Mesodermal cell (in vitro differentiated cells): ENCODE results near the gene ERLIN1.

Experiments
- H3K27ac ChIP-seq: 2 replicates; pipeline ENCODE4 v1.7.0; 2013; ENCODE audit warnings: mild to moderate bottlenecking, low read depth, low read length, moderate library complexity; ENCODE audit not compliant: severe bottlenecking
- H3K36me3 ChIP-seq: 2 replicates; pipeline ENCODE4 v1.7.1; 2013; ENCODE audit warnings: mild to moderate bottlenecking, low read length, moderate library complexity; ENCODE audit not compliant: control insufficient read depth, insufficient read depth
- H3K4me1 ChIP-seq: one replicate; pipeline ENCODE4 v1.7.1; 2013; ENCODE audit warnings: mild to moderate bottlenecking, low read length; ENCODE audit not compliant: insufficient read depth, control insufficient read depth, poor library complexity, severe bottlenecking
- H3K4me3 ChIP-seq: 2 replicates; pipeline ENCODE4 v1.7.0; 2013; ENCODE audit warnings: low read length, control low read depth, mild to moderate bottlenecking; ENCODE audit not compliant: insufficient read depth, poor library complexity, severe bottlenecking; ENCODE audit errors: extremely low read depth
- H3K9me3 ChIP-seq: 2 replicates; pipeline ENCODE4 v1.7.1; 2013; ENCODE audit warnings: mild to moderate bottlenecking, low read length, moderate library complexity; ENCODE audit not compliant: control insufficient read depth
- WGBS, 2 experiments: methylation state at CpG; one replicate each; pipeline ENCODE4 v1.1.5; 2013; ENCODE audit warnings: missing lambda C conversion rate in 2 of 2; ENCODE audit not compliant: insufficient coverage in 2 of 2; 5-methylcytosine and 5-hydroxymethylcytosine counted together

The ERLIN1 gene

GRCh38 chr10:100172349-100172748, 13.5 kb downstream of the ERLIN1 start:
- no peaks in the 10 kb centered on the region for H3K9me3 ChIP-seq
- no peak overlapping the region for H3K27ac ChIP-seq
- no CpG with 5 or more reads among the region's 1 CpG for WGBS, 2 experiments
- no peaks in the 10 kb centered on the region for H3K4me1 ChIP-seq
- H3K36me3 ChIP-seq, result peaks cover 43% of the 10 kb centered on the region
- no peak overlapping the region for H3K4me3 ChIP-seq

- Histone ChIP-seq H3K4me1 (no peaks in the 10 kb centered on the region), H3K4me3 (no peak overlapping the region), H3K9me3 (no peaks in the 10 kb centered on the region), H3K36me3 (peaks cover 32% of the 10 kb centered on the region), H3K27ac (no peak overlapping the region)
- WGBS, 2 experiments, result no CpG with 5 or more reads among the region's 1 CpG
Observed at GRCh38 chr10:100168313-100168643, 17.6 kb downstream of the ERLIN1 start.

- H3K36me3 ChIP-seq, result peaks cover 27% of the 10 kb centered on the region
- H3K4me3 ChIP-seq, result no peak overlapping the region
- H3K4me1 ChIP-seq, result no peaks in the 10 kb centered on the region
- no peak overlapping the region for H3K27ac ChIP-seq
- WGBS, 2 experiments, result 100% methylated on average over 2 of the region's 5 CpGs; no CpG with 5 or more reads in 1 of the 2 experiments
- H3K9me3 ChIP-seq, result no peaks in the 10 kb centered on the region
Observed at GRCh38 chr10:100167553-100168312, 18.1 kb downstream of the ERLIN1 start.

GRCh38 chr10:100163704-100164621, 21.9 kb downstream of the ERLIN1 start:
- no peaks in the 10 kb centered on the region for H3K4me1 ChIP-seq
- H3K4me3 ChIP-seq, result no peak overlapping the region
- H3K36me3 ChIP-seq, result peaks cover 26% of the 10 kb centered on the region
- no peak overlapping the region for H3K27ac ChIP-seq
- H3K9me3 ChIP-seq, result no peaks in the 10 kb centered on the region
- WGBS, 2 experiments, result 94% methylated on average over 2 of the region's 3 CpGs

- H3K4me1 ChIP-seq, result no peaks in the 10 kb centered on the region
- no peak overlapping the region for H3K27ac ChIP-seq
- H3K4me3 ChIP-seq, result no peak overlapping the region
- H3K36me3 ChIP-seq, result peaks cover 30% of the 10 kb centered on the region
- WGBS, 2 experiments, result no CpG with 5 or more reads among the region's 3 CpGs
- H3K9me3 ChIP-seq, result no peaks in the 10 kb centered on the region
Observed at GRCh38 chr10:100162696-100163095, 23.1 kb downstream of the ERLIN1 start.

GRCh38 chr10:100158044-100158805, 27.6 kb downstream of the ERLIN1 start:
- no peak overlapping the region for H3K27ac ChIP-seq
- no peaks in the 10 kb centered on the region for H3K9me3 ChIP-seq
- WGBS, 2 experiments, result no CpG with 5 or more reads among the region's 2 CpGs
- H3K4me1 ChIP-seq, result no peaks in the 10 kb centered on the region
- no peak overlapping the region for H3K4me3 ChIP-seq
- peaks cover 40% of the 10 kb centered on the region for H3K36me3 ChIP-seq

GRCh38 chr10:100157156-100157555, 28.7 kb downstream of the ERLIN1 start:
- no peaks in the 10 kb centered on the region for H3K4me1 ChIP-seq
- H3K36me3 ChIP-seq, result peaks cover 46% of the 10 kb centered on the region
- H3K27ac ChIP-seq, result no peak overlapping the region
- no peak overlapping the region for H3K4me3 ChIP-seq
- H3K9me3 ChIP-seq, result no peaks in the 10 kb centered on the region

- Histone ChIP-seq H3K4me3 (no peak overlapping the region), H3K9me3 (no peaks in the 10 kb centered on the region), H3K36me3 (peaks cover 56% of the 10 kb centered on the region), H3K27ac (no peak overlapping the region), H3K4me1 (no peaks in the 10 kb centered on the region)
- 90 to 100% methylated on average over 4 of the region's 5 CpGs for WGBS, 2 experiments
Observed at GRCh38 chr10:100155936-100156335, 29.9 kb downstream of the ERLIN1 start.

GRCh38 chr10:100154666-100155065, 31.2 kb downstream of the ERLIN1 start:
- no peaks in the 10 kb centered on the region for H3K9me3 ChIP-seq
- 90 to 93% methylated on average over 2 to 3 of the region's 4 CpGs for WGBS, 2 experiments
- peaks cover 62% of the 10 kb centered on the region for H3K36me3 ChIP-seq
- H3K4me1 ChIP-seq, result no peaks in the 10 kb centered on the region
- H3K4me3 ChIP-seq, result no peak overlapping the region
- H3K27ac ChIP-seq, result no peak overlapping the region

- Histone ChIP-seq H3K27ac (no peak overlapping the region), H3K4me3 (no peak overlapping the region), H3K36me3 (peaks cover 65% of the 10 kb centered on the region), H3K9me3 (no peaks in the 10 kb centered on the region), H3K4me1 (no peaks in the 10 kb centered on the region)
- 93 to 95% methylated on average over 3 to 4 of the region's 4 CpGs for WGBS, 2 experiments
Observed at GRCh38 chr10:100153239-100153825, 32.5 kb downstream of the ERLIN1 start.
